GM19239 (cell line): ENCODE results near the gene HMG20B.

Experiments used
- DNase-seq: peaks from one replicate; pipeline ENCODE4 v3.0.0; 2011; ENCODE audit warnings: low spot score; ENCODE audit not compliant: insufficient read length
- FAIRE-seq: peaks from 2 replicates; lab custom pipeline; 2011; peaks lifted over from hg19 to GRCh38; lab: Jason Lieb, UNC

HMG20B gene

GRCh38 chr19:3536429-3537100 lies 36.2 kb upstream of the HMG20B start:
- DNase-seq (no peak), FAIRE-seq (no peak)

- no peak for DNase-seq
- no peak for FAIRE-seq
Measured at GRCh38 chr19:3537101-3537437, 35.7 kb upstream of the HMG20B start.

- no peak for FAIRE-seq
- no peak for DNase-seq
Measured at GRCh38 chr19:3537438-3538240, 35.1 kb upstream of the HMG20B start.

GRCh38 chr19:3538258-3538929 lies 34.4 kb upstream of the HMG20B start:
- no peak for FAIRE-seq
- no peak for DNase-seq

- DNase-seq (no peak), FAIRE-seq (no peak)
Measured at GRCh38 chr19:3538965-3539755, 33.6 kb upstream of the HMG20B start, which contains the start of gene TEKTIP1. Gene TEKTIP1 (plus strand): TSS chr19:3539174. CDS start chr19:3539178, 4 bp downstream.

GRCh38 chr19:3539756-3540118 lies 33.0 kb upstream of the HMG20B start:
- FAIRE-seq (no peak), DNase-seq (no peak)

- FAIRE-seq = no peak
- no peak for DNase-seq
Measured at GRCh38 chr19:3543150-3544057, 29.3 kb upstream of the HMG20B start.

- FAIRE-seq (no peak), DNase-seq (no peak)
Measured at GRCh38 chr19:3544058-3544376, 28.7 kb upstream of the HMG20B start.

GRCh38 chr19:3544742-3545668 lies 27.7 kb upstream of the HMG20B start:
- FAIRE-seq = peak; percentile 89

GRCh38 chr19:3545669-3546034 lies 27.1 kb upstream of the HMG20B start:
- FAIRE-seq (no peak), DNase-seq (no peak)

More at GRCh38 chr19:3544742-3545668, 27.7 kb upstream of the HMG20B start:
- DNase-seq = peak; percentile 93

GRCh38 chr19:3546119-3546518 lies 26.6 kb upstream of the HMG20B start:
- FAIRE-seq (no peak), DNase-seq (no peak)

- FAIRE-seq (no peak), DNase-seq (no peak)
Measured at GRCh38 chr19:3547301-3547731, 25.4 kb upstream of the HMG20B start.

- FAIRE-seq (no peak), DNase-seq (no peak)
Measured at GRCh38 chr19:3547767-3548282, 24.9 kb upstream of the HMG20B start.

GRCh38 chr19:3548606-3549005 lies 24.1 kb upstream of the HMG20B start:
- DNase-seq = no peak
- FAIRE-seq = no peak

GRCh38 chr19:3549816-3550215 lies 22.9 kb upstream of the HMG20B start:
- DNase-seq (no peak), FAIRE-seq (no peak)

- DNase-seq = no peak
- FAIRE-seq = no peak
Measured at GRCh38 chr19:3550947-3551791, 21.6 kb upstream of the HMG20B start.

GRCh38 chr19:3551792-3552095 lies 21.0 kb upstream of the HMG20B start:
- FAIRE-seq (no peak), DNase-seq (no peak)
